Activated T-cell treated with anti-CD3 and anti-CD28 coated beads for 4 hours (primary cell): ENCODE measurements around the gene RASSF3.
"Not testable (repeated sequence)": the region's sequence is repeated elsewhere in the genome, so short reads cannot be mapped to it uniquely, and the experiment has no call there.

ENCODE experiments used
- DNase-seq: peaks from one replicate; pipeline ENCODE4 v3.0.0-alpha.2; 2020

Gene RASSF3

GRCh38 chr12:64598831-64599230 is 11.5 kb upstream of the RASSF3 start:
- DNase-seq, result no peak

- no peak for DNase-seq
These were observed 10.1 kb upstream of the RASSF3 start for GRCh38 chr12:64600164-64600561.

- no peak for DNase-seq
These were observed 7.0 kb upstream of the RASSF3 start for GRCh38 chr12:64603183-64603841.

- DNase-seq, result no peak
These were observed 1.3 kb upstream of the RASSF3 start for GRCh38 chr12:64608901-64609535.

GRCh38 chr12:64609536-64610078 is 688 bp upstream of the RASSF3 start:
- no peak for DNase-seq

GRCh38 chr12:64610660-64611340 is 505 bp downstream of the RASSF3 start:
- peak; percentile 49 for DNase-seq

- DNase-seq, result peak; percentile 28
These were observed 1.3 kb downstream of the RASSF3 start for GRCh38 chr12:64611341-64612284.

- no peak for DNase-seq
These were observed 2.5 kb downstream of the RASSF3 start for GRCh38 chr12:64612843-64613242.

GRCh38 chr12:64613775-64614398 is 3.6 kb downstream of the RASSF3 start:
- DNase-seq, result not testable (repeated sequence)

GRCh38 chr12:64616201-64616600 is 5.9 kb downstream of the RASSF3 start:
- DNase-seq, result no peak

GRCh38 chr12:64618953-64619590 is 8.8 kb downstream of the RASSF3 start:
- no peak for DNase-seq

GRCh38 chr12:64621257-64621942 is 11.1 kb downstream of the RASSF3 start:
- DNase-seq, result no peak

GRCh38 chr12:64624035-64624434 is 13.7 kb downstream of the RASSF3 start:
- DNase-seq, result no peak

GRCh38 chr12:64625243-64626077 is 15.2 kb downstream of the RASSF3 start:
- peak; percentile 13 for DNase-seq

GRCh38 chr12:64626588-64626987 is 16.3 kb downstream of the RASSF3 start:
- DNase-seq, result not testable (repeated sequence)

- DNase-seq, result no peak
These were observed 17.5 kb downstream of the RASSF3 start for GRCh38 chr12:64627771-64628170.

GRCh38 chr12:64631197-64631596 is 20.9 kb downstream of the RASSF3 start:
- no peak for DNase-seq

GRCh38 chr12:64633011-64633939 is 23.0 kb downstream of the RASSF3 start:
- DNase-seq, result no peak

- DNase-seq, result no peak
These were observed 23.6 kb downstream of the RASSF3 start for GRCh38 chr12:64633940-64634337.
